ENCODE measurements around the gene PDLIM3.
A peak's percentile ranks its signal among the peaks of the same experiment; 100 is the strongest.
"Not testable (repeated sequence)": the region's sequence is repeated elsewhere in the genome, so short reads cannot be mapped to it uniquely, and the experiment has no call there.

Gene PDLIM3

GRCh38 chr4:185520119-185520518, 15.2 kb downstream of the PDLIM3 start:
- no peak overlapping the region for H3K4me3 ChIP-seq (ENCODE audit: low read depth, low read length)
- TF ChIP-seq CTCF (conservative IDR thresholded peaks at IDR 0.05; ENCODE audit: low read depth, low read length): no peak
- DNase-seq (ENCODE audit: low read depth): peak; percentile 82

DNA sequence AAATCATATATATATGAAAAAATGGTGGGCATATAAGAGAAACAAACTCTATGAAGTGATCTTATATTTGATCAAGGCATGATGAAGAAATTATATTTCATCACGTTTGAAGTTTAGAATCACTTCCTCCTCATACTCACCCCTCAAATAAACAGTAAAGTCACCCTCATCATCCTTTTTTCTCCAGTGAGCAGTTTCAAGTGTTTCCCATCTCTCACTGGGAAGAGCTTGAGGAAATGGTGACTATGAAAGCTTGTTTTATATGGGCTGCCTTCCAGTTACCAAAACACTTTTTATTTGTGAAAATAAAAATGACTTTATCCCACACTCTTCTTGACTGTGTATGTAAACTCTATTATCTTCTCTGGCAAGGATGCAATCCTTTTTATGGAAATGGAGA, 16.8 kb downstream of the PDLIM3 start:
- no peak for TF ChIP-seq CTCF (conservative IDR thresholded peaks at IDR 0.05; ENCODE audit: low read depth, low read length)
- no peak for DNase-seq (ENCODE audit: low read depth)
- no peak overlapping the region for H3K4me3 ChIP-seq (ENCODE audit: low read depth, low read length)

GRCh38 chr4:185518069-185518468, 17.2 kb downstream of the PDLIM3 start:
- no peak for TF ChIP-seq CTCF (conservative IDR thresholded peaks at IDR 0.05; ENCODE audit: low read depth, low read length)

GRCh38 chr4:185515248-185515647, 20.1 kb downstream of the PDLIM3 start:
- DNase-seq (ENCODE audit: low read depth): no peak
- no peak for TF ChIP-seq CTCF (conservative IDR thresholded peaks at IDR 0.05; ENCODE audit: low read depth, low read length)
- no peak overlapping the region for H3K4me3 ChIP-seq (ENCODE audit: low read depth, low read length)

More at GRCh38 chr4:185518069-185518468, 17.2 kb downstream of the PDLIM3 start:
- no peak for DNase-seq (ENCODE audit: low read depth)
- H3K4me3 ChIP-seq (ENCODE audit: low read depth, low read length): no peak overlapping the region

DNA sequence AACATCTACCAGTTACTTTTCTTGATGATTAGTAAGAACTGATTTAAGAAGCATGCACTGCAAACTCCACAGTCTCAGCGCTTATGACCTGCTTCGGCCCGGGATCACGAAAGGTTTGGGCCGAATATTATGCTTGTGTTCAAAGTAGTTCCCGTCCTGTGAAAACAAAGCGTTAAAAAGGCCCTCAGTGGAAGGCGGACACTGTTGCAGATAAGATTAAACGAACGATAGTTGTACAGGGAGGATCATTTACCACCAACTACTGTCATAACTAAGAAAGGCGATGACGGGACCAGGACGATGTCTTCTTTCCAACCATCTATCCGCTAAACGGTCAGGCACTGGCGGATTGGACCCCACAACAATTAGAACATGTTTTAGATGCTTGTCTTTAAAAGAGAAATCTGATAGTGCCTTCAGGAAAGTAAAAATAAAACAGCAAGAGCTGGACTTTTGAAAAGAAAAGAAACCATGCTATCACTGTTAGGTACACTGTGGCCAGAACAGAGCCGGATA, 21.1 kb downstream of the PDLIM3 start:
- no peak for DNase-seq (ENCODE audit: low read depth)
- H3K4me3 ChIP-seq (ENCODE audit: low read depth, low read length): no peak overlapping the region
- TF ChIP-seq CTCF (conservative IDR thresholded peaks at IDR 0.05; ENCODE audit: low read depth, low read length): no peak

DNA sequence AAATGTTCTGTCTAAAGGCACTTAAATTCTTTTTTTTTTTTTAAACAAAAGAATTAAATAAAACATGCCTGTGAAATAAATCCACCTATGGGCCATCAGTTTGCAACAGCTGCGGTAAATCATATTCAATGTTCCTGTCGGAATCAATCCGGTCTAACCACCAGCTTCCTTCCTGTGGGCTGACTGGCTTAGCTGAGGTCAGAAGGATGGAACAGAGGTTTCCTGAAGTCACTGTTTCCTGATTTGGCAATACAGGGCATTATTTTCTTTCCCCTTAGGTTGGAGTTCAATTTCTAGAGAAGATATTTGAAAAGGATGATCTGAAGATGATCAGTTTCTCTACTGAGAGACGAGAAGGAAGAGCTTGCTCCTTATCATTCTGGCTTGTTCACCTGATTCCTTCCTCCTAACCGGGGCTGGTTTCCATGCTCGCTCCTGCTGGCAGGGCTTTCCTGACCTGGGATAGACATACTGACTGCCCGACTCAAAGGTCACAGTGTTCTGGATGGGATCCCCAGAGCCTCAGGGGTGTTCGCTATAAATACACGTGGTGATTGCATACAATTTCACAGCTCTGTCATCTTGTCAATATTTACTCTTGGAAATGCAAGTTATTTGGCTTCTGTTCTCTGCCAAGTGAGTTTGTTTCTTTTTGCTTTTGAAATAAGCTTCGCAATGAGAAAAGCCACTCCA, 21.7 kb downstream of the PDLIM3 start:
- peak; percentile 88 for DNase-seq (ENCODE audit: low read depth)
- no peak overlapping the region for H3K4me3 ChIP-seq (ENCODE audit: low read depth, low read length)
- TF ChIP-seq CTCF (conservative IDR thresholded peaks at IDR 0.05; ENCODE audit: low read depth, low read length): no peak

- DNase-seq (ENCODE audit: low read depth): peak; percentile 64
- TF ChIP-seq CTCF (conservative IDR thresholded peaks at IDR 0.05; ENCODE audit: low read depth, low read length): no peak
- no peak overlapping the region for H3K4me3 ChIP-seq (ENCODE audit: low read depth, low read length)
These were observed 22.8 kb downstream of the PDLIM3 start for GRCh38 chr4:185512516-185512915.

DNA sequence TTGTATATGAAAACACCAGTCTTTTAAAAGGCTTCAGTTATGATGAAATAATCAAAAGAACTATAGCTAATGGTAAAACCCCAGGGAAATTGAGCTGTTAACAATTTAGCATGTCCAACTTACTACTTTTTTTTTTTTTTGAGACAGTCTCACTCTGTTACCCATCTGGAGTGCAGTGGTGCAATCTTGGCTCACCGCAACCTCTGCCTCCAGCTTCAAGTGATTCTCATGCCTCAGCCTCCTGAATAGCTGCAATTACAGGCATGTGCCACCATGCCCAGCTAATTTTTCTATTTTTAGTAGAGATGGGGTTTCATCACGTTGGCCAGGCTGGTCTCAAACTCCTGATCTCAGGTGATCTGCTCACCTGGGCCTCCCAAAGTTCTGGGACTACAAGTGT, 24.1 kb downstream of the PDLIM3 start:
- not testable (repeated sequence) for DNase-seq (ENCODE audit: low read depth); H3K4me3 ChIP-seq (ENCODE audit: low read depth, low read length)
